MG63 (cell line): Measurements from ENCODE around the gene CCDC40. TPM values are rescaled to one million over a fixed set of nuclear protein-coding genes. Genes with fewer than 3 reads are reported as not detected.

Experiments used
- DNase-seq: peaks from one replicate; pipeline ENCODE4 v3.0.0-alpha.2; 2020
- H3K27me3 ChIP-seq: fragments of 250-450 bp; sonication (Bioruptor Pico); 2 replicates; pipeline ENCODE4 v1.5.1; 2020; ENCODE audit warnings: mild to moderate bottlenecking, moderate library complexity
- H3K36me3 ChIP-seq: fragments of 250-450 bp; sonication (Bioruptor Pico); 2 replicates; pipeline ENCODE4 v1.5.1; 2020; ENCODE audit warnings: mild to moderate bottlenecking, moderate library complexity
- H3K4me3 ChIP-seq: fragments of 250-450 bp; sonication (Bioruptor Pico); 2 replicates; pipeline ENCODE4 v1.5.1; 2020; ENCODE audit warnings: mild to moderate bottlenecking, moderate library complexity
- H3K9me3 ChIP-seq: fragments of 250-450 bp; sonication (Bioruptor Pico); 2 replicates; pipeline ENCODE4 v1.5.1; 2020; ENCODE audit warnings: mild to moderate bottlenecking, moderate library complexity
- total RNA-seq: library from RNA; depleted of rRNA; stranded (reverse); fragments of >200 nt; shearing (Covaris generic); gene quantifications from 2 replicates; pipeline ENCODE4 v1.2.3, GENCODE V29; 2014; ENCODE audit warnings: low replicate concordance

Gene CCDC40
- total RNA-seq, 1 experiment from 2014 or later: 9.7 TPM

DNA sequence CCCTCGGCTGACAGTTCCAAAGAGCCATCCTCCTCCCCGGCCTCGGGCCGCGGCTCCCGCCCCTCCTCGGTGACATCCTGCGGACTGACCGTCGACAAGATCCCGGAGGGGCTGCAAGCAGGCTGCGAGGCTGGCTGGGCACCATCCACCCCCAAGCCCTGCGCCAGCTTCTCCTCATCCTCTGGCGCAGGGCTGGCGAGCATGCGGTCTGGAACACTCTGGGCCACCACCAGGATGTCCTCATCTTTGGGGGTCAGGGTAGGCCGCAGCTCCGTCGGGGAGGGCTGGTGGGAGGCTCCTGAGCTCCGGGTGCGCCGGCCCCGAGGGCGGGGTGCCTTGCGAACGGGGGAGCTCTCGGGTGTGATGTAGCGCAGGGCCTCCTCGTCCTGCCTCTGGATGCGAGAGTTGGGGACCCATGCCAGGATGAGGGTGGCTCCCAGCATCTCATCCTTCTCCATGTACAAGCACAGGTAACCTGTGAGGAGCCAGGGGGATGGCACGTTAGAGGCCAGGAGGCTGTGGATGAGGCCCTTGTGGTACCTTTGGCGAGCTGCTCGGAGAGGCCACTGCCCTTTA, 26.1 kb upstream of the CCDC40 start:
- Histone ChIP-seq H3K9me3 (no peaks in the 10 kb centered on the region), H3K36me3 (peaks cover 5% of the 10 kb centered on the region), H3K4me3 (no peak overlapping the region), H3K27me3 (no peaks in the 10 kb centered on the region)
- no peak for DNase-seq

DNA sequence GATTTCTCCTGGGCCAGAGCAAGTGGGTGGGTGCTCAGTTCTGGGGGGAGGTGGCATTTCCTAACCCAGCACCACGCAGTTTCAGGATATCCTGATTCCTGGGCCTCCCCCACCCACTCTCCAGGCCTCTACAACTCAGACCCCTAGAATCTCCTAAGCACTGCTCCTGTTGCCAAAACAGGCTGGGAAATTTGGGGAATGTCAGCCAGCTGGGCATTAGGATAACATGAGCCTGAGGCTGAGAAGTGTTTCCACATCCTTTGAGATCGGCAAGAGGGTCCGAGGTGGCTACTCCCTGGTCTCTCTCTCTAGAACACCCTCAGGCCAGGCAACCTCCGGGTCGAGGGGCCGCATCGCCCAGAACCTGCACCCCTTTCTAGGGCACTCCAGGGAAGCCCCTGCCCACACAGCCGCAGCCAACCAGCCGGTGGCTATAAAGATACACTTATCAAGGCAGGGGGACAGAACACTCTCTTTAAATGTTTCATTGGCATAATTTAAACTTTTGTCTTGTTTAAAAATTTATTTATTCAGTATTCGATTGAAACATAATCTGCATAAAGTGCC, 24.4 kb upstream of the CCDC40 start:
- no peak for DNase-seq
- H3K27me3 ChIP-seq: no peaks in the 10 kb centered on the region
- H3K9me3 ChIP-seq: no peaks in the 10 kb centered on the region
- H3K4me3 ChIP-seq: no peak overlapping the region
- H3K36me3 ChIP-seq: peaks cover 4% of the 10 kb centered on the region

DNA sequence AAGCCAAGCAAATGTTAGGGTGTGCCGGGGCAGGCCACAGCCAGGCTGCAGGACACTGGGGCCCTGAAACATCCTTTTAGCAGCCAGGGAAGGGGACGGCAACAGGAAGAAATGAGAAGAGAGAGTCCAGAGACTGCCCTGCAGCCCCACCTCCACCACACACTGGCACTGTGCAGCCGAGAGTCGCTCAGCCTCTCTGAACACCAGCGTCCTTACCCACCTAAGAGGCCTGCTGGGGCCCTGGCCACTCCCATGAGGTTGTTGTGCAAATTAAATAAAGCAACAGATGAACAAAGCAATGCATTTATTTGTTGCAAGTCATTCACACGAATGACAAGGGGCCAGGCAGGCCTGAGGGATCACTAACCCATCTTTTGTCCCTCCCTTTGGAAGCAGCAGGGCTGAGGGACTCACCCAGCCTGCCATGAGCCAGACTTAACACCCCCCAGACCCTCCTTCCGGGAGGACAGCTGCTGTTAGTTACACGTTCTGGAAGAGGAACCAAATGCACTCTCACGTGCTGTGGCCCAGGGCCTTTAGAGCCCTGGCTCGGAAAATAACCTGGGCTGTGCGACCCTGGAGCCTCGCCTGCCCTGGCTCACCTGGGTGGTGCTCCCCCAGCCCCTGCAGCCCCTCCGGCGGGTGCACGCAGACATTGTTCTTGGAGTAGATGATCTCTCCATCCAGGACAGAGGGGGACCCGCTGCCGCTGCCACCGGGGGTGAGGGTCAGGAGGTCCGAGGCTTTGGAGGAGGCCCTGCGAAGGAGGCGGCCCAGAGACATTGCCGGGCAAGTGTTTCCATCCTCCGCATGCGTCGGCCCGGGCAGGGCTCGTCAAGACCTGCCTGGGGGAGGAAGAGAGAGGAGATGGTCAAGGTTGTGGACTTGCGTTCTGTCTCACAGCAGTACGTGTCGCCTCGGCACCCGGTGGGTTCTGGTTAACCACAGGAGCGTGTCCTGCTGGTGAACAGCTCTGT, 23.4 kb upstream of the CCDC40 start:
- DNase-seq: no peak
- H3K4me3 ChIP-seq: no peak overlapping the region

DNA sequence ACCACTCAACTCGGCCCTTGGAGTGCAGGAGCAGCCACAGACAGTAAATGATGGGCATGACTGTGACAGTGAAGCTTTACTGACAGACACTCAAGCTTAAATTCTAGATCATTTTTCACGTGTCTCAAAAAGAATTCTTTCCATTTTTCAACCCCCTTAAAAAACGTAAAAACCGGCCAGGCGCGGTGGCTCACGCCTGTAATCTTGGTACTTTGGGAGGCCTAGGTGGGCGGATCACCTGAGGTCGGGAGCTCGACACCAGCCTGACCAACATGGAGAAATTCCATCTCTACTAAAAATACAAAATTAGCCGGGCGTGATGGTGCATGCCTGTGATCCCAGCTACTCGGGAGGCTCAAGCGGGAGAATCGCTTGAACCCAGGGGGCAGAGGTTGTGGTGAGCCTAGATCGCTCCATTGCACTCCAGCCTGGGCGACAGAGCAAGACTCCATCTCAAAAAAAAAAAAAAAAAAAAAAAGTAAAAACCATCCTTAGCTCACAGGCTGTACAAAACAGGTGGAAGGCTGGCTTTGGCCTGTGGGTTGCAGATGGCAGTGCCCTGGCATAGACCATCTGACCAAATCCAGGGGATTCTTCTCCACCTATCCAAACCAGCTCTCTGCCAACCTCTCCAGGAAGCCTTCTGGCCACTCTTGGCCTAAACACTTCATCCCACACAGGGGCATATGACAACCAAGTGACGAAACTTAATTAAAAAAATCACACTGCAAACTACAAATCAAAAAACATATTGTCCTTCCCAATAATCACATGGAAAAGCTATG, 19.0 kb upstream of the CCDC40 start:
- Histone ChIP-seq H3K9me3 (no peaks in the 10 kb centered on the region), H3K27me3 (no peaks in the 10 kb centered on the region), H3K4me3 (no peak overlapping the region), H3K36me3 (no peaks in the 10 kb centered on the region; the same call in 1 of the 2 replicates)
- DNase-seq: no peak

More for the DNA sequence above, 23.4 kb upstream of the CCDC40 start:
- Histone ChIP-seq H3K27me3 (no peaks in the 10 kb centered on the region), H3K36me3 (peaks cover 4% of the 10 kb centered on the region), H3K9me3 (no peaks in the 10 kb centered on the region)

DNA sequence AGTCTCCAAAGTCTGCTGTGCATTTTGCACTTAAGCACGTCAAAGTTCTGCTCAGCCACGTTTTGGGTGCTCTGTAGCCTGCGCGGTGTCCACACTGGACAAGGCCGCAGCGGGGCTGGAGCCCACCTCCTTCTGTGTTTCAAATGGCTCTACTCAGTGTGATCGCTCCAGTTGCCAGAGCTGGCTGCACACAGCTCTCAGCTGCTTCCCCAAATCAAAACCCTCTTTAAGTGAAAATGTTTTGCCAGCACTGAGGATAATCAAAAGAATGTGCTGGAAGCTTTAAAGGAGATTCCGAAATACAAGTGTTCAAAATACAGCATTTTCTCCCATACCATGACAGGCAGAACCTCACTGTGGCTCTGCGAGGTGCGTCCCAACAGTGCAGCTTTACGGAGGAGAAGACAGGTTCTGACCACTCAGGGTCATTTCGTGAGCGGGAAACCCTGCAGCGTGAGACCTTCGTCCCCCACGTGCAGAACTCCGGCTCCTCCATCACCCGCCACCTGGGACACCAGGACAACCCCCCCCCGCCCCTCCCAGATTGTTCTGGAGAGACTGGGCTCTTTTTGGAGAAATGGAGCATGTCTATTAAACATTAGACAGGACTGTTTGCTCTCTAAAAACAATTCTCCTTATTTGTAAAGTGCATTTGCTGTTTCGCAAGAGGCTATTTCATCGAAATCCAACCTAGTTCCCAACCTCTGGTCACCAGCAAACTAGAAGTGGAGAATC, 17.4 kb upstream of the CCDC40 start:
- H3K36me3 ChIP-seq: no peaks in the 10 kb centered on the region
- no peaks in the 10 kb centered on the region for H3K9me3 ChIP-seq
- no peaks in the 10 kb centered on the region for H3K27me3 ChIP-seq
- H3K4me3 ChIP-seq: no peak overlapping the region
- no peak for DNase-seq

DNA sequence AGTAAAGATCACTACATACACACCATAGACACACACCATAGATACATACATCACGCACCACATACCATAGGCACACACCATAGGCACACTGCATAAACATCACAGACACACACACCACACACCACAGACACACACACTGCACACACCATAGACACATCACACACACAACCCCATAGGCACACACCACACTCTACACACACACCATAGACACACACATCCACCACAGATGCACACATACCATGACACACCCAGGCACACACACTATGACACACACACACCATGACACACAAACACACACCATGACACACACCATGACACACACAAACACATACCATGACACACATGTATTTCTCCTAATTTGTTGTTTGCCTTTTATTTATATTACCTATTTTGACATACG, 14.8 kb upstream of the CCDC40 start:
- Histone ChIP-seq H3K27me3 (no peaks in the 10 kb centered on the region), H3K4me3 (no peak overlapping the region), H3K9me3 (no peaks in the 10 kb centered on the region), H3K36me3 (no peaks in the 10 kb centered on the region)
- DNase-seq: no peak

DNA sequence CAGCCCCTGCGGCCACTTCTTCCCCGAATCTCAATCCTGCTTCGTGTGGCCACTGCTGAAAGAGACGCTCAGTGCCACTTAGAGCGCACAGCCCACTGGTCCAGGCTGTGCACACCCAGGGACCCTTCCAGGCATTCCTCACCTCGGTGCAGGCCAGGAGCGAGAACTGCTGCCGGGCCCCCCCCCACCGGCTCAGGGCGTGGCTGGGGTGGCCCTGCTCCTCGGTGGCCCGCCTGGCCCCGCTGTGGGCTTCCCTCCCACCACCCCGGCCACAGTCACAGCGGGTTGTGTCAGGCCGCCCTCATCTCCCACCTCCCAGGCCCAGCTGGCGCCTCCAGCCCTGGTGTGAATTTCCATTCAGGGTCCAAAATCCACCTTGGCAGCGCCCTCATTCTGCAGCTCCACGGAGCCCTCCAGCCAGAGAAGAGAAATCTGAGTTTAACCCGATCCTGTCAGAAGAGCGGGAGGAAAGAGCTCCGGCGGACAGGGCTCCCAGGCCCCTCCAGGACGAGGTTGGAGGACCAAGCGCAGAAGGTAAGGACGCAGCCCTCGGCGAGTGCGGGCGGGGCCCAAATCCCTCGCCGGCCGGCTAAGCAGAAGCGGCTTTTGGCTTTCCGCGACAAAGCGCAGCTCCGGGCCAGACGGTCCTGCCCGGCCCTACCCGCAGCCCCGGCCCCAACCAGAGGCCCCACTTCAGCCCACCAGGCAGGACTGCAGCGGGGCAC, 12.8 kb upstream of the CCDC40 start:
- no peaks in the 10 kb centered on the region for H3K27me3 ChIP-seq
- no peak for DNase-seq
- H3K9me3 ChIP-seq: no peaks in the 10 kb centered on the region
- peaks cover 5% of the 10 kb centered on the region; the same call in 1 of the 2 replicates for H3K36me3 ChIP-seq
- H3K4me3 ChIP-seq: no peak overlapping the region

DNA sequence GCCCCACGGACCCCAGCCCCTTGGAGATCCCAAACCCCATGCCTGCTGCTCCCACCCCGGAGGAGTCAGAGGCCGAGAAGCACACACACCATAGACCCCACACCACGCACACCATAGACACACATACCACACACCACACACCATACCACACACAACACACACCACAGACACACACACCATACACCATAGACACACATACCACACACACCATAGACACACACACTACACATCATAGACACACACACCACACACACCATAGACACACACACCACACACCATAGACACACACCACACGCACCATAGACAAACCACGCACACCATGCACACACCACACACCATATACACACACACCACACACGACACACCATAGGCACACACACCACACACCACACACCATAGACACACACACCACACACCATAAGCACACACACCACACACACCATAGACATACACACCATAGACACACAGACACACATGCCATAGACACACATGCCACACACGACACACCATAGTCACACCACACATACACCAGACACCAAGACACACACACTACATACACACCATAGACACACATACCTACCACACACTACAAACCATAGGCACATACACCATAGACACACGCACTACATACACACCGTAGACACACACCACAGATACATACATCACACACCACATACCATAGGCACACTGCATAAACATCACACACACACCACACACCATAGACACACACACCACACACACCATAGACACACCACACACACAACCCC, 12.1 kb upstream of the CCDC40 start:
- peaks cover 5% of the 10 kb centered on the region; the same call in 1 of the 2 replicates for H3K36me3 ChIP-seq
- no peak overlapping the region for H3K4me3 ChIP-seq
- no peaks in the 10 kb centered on the region for H3K9me3 ChIP-seq
- no peak for DNase-seq
- no peaks in the 10 kb centered on the region for H3K27me3 ChIP-seq

DNA sequence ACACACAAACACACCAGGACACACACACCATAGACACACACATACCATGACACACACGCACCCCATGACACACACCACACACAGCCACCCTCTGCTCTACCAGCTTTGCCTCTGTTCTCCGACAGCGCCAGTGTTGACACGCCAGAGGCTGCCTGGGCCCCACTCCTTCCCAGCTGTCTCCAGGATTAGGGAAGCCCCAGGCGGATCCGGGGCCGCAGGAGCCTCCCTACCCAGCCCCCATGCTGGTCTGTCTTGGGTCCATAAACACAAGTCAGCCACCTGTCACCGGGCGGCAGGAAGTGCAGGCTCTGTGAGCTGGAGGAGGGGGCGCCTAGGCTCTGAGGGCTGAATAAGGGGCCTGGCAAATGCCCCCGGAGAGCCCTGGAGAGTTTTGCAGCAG, 11.3 kb upstream of the CCDC40 start:
- H3K36me3 ChIP-seq: peaks cover 5% of the 10 kb centered on the region; the same call in 1 of the 2 replicates
- H3K4me3 ChIP-seq: no peak overlapping the region
- no peaks in the 10 kb centered on the region for H3K27me3 ChIP-seq
- H3K9me3 ChIP-seq: no peaks in the 10 kb centered on the region
- DNase-seq: no peak

DNA sequence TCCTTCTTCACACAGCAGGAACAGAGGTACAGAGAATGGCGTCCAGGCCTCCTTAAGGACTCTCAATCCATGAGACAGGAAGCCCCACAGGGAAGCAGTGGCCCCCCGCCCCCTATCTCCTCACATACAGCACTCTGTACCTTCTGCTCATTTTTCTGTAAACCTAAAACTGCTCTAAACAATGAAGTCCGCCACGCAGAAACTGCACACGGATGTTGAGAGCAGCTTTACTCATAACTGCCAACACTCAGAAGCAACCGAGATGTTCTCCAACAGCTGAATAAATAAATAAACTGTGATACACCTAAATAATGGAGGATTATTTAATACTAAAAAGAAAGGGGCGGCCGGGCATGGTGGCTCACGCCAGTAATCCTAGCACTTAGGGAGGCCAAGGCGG, 10.6 kb upstream of the CCDC40 start:
- H3K36me3 ChIP-seq: peaks cover 5% of the 10 kb centered on the region; the same call in 1 of the 2 replicates
- no peaks in the 10 kb centered on the region for H3K9me3 ChIP-seq
- no peak overlapping the region for H3K4me3 ChIP-seq
- H3K27me3 ChIP-seq: no peaks in the 10 kb centered on the region
- no peak for DNase-seq

DNA sequence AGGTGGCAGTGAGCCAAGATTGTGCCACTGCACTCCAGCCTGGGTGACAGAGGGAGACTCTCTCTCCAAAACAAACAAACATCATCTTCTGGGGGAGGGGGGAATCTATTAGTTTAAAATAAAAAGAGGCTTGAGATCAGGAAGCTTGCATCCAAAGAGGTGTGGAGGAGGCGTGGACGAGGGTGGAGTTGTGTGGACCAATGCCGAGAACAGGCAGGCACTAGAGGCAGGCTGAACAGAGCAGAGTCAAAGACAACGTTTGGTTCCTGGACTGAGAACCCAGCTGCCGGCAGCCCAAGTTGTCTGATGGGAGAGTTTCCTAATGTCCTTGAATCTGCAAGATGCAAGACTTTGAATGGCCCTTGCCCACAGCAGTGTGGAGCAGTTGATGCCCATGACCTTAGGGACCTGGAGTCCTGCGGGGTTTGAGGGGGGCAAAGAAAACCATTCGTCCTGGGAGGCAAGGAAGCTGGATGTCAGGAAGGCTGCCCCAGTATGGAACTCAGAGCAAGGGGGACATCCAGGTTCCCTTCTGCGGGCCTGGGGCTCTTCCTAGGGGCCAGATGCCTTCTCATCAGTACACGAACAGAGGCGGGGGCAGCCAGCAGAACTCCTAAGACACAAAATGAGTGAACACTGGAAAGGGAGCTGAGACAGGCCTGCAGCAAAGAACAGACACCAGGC, 9.9 kb upstream of the CCDC40 start:
- H3K36me3 ChIP-seq: peaks cover 5% of the 10 kb centered on the region; the same call in 1 of the 2 replicates
- no peak overlapping the region for H3K4me3 ChIP-seq
- H3K9me3 ChIP-seq: no peaks in the 10 kb centered on the region
- no peaks in the 10 kb centered on the region for H3K27me3 ChIP-seq
- no peak for DNase-seq

DNA sequence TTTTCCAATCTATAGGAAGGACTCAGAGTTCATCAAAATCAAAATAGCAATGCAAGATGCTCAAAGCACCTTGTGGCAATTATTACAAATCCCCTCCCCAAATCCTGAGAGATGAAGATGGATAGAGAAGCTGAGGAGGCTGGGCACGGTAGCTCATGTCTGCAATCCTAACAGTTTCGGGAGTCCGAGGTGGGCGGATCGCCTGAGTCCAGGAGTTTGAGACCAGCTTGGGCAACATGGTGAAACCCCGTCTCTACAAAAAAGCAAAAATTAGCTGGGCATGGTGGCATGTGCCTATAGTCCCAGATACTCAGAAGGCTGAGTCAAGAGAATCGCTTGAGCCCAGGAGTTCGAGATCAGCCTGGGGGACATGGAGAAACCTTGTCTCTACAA, 9.4 kb upstream of the CCDC40 start:
- Histone ChIP-seq H3K27me3 (no peaks in the 10 kb centered on the region), H3K36me3 (peaks cover 5% of the 10 kb centered on the region; the same call in 1 of the 2 replicates), H3K9me3 (no peaks in the 10 kb centered on the region), H3K4me3 (no peak overlapping the region)
- no peak for DNase-seq

DNA sequence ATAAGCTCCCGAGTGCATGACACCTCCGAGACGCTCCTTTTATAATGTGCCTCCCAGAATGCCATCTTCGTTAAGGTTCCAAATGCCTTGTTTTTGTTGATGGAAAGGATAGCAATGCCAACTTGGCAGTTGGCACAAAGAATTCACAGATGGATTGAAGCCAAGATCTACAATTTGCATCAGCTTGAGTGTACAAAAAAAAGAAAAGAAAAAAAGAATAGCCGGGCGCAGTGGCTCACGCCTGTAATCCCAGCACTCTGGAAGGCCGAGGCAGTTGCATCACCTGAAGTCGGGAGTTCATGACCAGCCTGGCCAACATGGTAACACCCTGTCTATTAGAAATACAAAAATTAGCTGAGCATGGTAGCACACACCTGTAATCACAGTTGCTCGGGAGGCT, 8.4 kb upstream of the CCDC40 start:
- Histone ChIP-seq H3K27me3 (no peaks in the 10 kb centered on the region), H3K9me3 (no peaks in the 10 kb centered on the region), H3K4me3 (no peak overlapping the region), H3K36me3 (peaks cover 5% of the 10 kb centered on the region; the same call in 1 of the 2 replicates)
- no peak for DNase-seq

DNA sequence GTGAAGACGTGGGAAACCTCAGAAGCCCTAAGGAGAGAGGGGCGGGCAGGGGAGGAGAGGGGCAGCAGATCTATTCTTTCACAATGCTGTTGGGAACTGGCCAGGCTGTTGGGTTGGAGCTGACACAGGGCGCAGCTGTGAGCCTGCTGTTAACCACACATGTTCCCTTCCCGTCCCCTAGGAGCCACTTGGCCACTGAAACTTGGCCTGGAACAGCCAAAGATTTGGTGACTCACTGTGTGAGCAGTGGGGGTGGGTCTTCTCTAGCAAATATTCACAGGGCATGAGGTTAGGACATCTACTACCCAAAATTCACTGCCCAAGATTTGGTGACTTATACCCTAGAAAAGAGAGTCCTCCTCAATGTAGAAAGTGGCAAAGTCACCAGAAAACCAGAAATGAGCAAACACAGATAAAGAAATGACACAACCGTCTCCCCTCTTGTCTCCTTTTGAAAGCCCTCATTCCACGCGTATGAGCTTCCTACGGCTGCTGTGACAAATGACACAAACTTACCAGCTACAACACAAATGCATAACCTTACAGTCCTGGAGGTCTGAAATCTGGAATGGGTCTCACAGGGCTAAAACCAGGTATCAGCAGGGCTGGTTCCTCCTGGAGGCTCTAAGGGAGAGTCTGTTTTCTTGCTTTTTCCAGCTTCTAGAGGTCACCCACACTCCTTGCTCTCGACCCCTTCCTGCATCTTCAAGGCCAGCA, 7.0 kb upstream of the CCDC40 start:
- Histone ChIP-seq H3K4me3 (no peak overlapping the region), H3K36me3 (peaks cover 5% of the 10 kb centered on the region; the same call in 1 of the 2 replicates)
- peak; percentile 82 for DNase-seq

More for the DNA sequence above, 7.0 kb upstream of the CCDC40 start:
- Histone ChIP-seq H3K9me3 (no peaks in the 10 kb centered on the region), H3K27me3 (no peaks in the 10 kb centered on the region)
